Measurements from ENCODE around the gene PPP6R3.

DNA sequence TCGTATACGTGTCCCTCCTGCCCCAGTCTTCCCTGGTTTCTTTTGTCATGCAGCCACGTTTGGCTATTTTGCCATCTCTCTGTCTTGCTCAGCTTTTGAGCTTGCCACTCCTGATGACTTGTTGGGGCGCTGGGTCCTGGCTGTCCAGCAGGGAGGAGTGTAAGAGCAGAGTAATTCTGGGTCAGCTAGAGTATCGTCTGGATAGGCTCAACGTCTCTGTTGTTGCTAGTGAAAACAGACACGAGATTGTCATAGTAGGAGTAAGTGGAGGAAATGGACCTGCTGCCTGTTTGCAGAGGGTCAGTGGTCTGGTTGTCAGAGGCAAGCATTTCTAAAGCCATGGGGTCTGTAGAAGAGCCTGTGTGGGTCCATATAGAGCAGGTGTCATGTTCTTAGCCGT lies 83.0 kb downstream of the PPP6R3 start:
- TF ChIP-seq, protein P1, sequence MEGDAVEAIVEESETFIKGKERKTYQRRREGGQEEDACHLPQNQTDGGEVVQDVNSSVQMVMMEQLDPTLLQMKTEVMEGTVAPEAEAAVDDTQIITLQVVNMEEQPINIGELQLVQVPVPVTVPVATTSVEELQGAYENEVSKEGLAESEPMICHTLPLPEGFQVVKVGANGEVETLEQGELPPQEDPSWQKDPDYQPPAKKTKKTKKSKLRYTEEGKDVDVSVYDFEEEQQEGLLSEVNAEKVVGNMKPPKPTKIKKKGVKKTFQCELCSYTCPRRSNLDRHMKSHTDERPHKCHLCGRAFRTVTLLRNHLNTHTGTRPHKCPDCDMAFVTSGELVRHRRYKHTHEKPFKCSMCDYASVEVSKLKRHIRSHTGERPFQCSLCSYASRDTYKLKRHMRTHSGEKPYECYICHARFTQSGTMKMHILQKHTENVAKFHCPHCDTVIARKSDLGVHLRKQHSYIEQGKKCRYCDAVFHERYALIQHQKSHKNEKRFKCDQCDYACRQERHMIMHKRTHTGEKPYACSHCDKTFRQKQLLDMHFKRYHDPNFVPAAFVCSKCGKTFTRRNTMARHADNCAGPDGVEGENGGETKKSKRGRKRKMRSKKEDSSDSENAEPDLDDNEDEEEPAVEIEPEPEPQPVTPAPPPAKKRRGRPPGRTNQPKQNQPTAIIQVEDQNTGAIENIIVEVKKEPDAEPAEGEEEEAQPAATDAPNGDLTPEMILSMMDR (conservative IDR thresholded peaks at IDR 0.05 in 1 of 2, IDR thresholded peaks at IDR 0.05 in 1 of 2; ENCODE audit: extremely low read depth in 1 of 2, insufficient read depth in 1 of 2, low read depth in 1 of 2, low read length in 2 of 2): no peak
- TF ChIP-seq EZH2 (IDR thresholded peaks at IDR 0.05; ENCODE audit: borderline replicate concordance, low read length): no peak
